T-helper 2 cell treated with Interferon-gamma antibody and Interleukin-4, amounts not matched to agents 100 ng/mL and 5 ng/mL, for 36 hours (primary cell): ENCODE data around the gene ANKIB1. TPM values are rescaled to one million over a fixed set of nuclear protein-coding genes. Genes with fewer than 3 reads are reported as not detected.
"Not testable (repeated sequence)": the region's sequence is repeated elsewhere in the genome, so short reads cannot be mapped to it uniquely, and the experiment has no call there.

Source experiments
- intact Hi-C: fragments of 100-400 bp; cut with micrococcal nuclease; formaldehyde crosslinking; loops from one replicate; pipeline ENCODE4 v1.15.1; 2023
- total RNA-seq: library from RNA; stranded (reverse); gene quantifications from 2 replicates; pipeline ENCODE4 v1.2.3, GENCODE V29; 2022

The ANKIB1 gene, protein sequence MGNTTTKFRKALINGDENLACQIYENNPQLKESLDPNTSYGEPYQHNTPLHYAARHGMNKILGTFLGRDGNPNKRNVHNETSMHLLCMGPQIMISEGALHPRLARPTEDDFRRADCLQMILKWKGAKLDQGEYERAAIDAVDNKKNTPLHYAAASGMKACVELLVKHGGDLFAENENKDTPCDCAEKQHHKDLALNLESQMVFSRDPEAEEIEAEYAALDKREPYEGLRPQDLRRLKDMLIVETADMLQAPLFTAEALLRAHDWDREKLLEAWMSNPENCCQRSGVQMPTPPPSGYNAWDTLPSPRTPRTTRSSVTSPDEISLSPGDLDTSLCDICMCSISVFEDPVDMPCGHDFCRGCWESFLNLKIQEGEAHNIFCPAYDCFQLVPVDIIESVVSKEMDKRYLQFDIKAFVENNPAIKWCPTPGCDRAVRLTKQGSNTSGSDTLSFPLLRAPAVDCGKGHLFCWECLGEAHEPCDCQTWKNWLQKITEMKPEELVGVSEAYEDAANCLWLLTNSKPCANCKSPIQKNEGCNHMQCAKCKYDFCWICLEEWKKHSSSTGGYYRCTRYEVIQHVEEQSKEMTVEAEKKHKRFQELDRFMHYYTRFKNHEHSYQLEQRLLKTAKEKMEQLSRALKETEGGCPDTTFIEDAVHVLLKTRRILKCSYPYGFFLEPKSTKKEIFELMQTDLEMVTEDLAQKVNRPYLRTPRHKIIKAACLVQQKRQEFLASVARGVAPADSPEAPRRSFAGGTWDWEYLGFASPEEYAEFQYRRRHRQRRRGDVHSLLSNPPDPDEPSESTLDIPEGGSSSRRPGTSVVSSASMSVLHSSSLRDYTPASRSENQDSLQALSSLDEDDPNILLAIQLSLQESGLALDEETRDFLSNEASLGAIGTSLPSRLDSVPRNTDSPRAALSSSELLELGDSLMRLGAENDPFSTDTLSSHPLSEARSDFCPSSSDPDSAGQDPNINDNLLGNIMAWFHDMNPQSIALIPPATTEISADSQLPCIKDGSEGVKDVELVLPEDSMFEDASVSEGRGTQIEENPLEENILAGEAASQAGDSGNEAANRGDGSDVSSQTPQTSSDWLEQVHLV
- total RNA-seq: 59.6 and 63.9 TPM in 2 replicates

GRCh38 chr7:92245487-92246359 is at the start of gene ANKIB1, which contains the start of gene KRIT1:
TSS of gene ANKIB1 (plus strand) at chr7:92245974. CDS start at chr7:92294979, 49,005 bp downstream.
TSS of gene KRIT1 (minus strand) at chr7:92245914. CDS start at chr7:92242135, 3,779 bp downstream.
- intact Hi-C loops: loop anchor here (1.0 to 5.0 kb wide), 8 partner anchors 67 to 987 kb away; partner anchors contain the start of genes AKAP9, CYP51A1, GATAD1 and LRRD1

GRCh38 chr7:92200791-92201190 is 45.0 kb upstream of the ANKIB1 start:
- intact Hi-C loops: no loop called here

DNA sequence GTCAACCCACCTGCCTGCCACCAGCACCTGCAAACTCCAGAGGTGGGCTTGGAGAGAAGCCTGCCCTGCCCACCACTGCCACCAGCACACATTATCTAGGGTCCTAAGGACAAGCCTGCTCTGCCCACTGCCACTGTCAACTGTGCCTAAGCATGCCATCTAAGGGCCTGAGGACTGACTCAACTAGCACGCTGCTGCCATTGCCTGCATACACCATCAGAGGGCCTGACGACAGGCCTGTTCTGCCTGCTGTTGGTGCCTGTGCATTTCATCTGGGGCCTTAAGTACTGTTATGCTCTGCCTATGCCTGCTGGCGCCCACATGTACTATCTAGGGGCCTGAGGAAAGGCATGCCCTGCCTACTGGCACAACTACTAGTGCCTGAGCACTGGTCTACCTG is 39.8 kb upstream of the ANKIB1 start:
- intact Hi-C loops: no loop called here

DNA sequence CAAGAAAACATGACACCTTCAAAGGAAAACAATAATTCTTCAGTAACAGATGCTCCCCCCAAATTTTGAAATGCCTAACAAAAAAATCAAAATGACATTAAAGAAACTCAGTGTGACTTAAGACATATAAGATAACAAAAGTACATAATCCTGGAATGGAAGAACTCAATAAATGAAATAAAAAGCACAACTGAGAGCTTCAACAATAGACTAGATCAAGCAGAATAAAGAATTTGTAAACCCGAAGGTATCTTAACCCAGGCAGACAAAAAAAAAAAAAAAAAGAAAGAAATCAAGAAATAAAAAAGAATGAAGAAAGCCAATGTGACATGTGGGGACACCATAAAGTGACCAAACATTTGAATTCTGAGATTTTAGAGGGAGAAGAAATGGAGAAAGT is 39.1 kb upstream of the ANKIB1 start:
- intact Hi-C loops: no loop called here

DNA sequence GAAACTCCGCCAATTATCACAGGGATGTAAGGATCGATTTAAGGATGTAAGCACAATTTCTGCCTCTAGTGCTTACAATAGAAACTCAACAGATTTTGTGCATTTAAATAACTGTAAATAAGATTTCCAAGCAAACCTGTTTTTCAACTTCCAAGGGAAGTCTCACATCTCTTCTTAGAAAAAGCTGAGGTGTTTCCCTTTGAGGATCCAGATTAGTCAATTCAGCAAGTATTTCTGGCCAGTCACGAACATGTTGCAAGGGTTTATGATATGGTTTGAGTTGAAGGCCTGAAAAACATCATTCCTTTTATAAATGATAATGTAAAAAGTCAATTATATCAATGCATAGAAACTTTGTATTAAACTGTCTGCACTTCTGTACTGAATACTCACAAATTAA is 24.0 kb upstream of the ANKIB1 start:
- intact Hi-C loops: no loop called here

DNA sequence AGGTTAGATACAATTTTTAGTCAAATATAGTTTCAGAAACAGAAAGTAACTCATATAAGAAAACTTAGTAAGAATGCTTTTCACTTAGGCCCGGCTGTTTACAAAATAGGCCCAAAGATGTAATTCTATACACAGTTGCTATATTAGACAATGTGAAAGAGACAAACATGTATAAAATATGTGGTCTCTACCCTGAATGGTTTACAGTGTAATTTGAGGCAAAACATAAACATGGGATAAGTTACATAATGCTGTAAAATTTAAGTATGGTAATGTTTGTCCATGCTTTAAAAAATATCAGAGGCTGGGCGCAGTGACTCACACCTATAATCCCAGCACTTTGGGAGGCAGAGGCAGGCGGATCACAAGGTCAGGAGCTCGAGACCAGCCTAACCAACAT is 18.8 kb upstream of the ANKIB1 start:
- intact Hi-C loops: no loop called here

DNA sequence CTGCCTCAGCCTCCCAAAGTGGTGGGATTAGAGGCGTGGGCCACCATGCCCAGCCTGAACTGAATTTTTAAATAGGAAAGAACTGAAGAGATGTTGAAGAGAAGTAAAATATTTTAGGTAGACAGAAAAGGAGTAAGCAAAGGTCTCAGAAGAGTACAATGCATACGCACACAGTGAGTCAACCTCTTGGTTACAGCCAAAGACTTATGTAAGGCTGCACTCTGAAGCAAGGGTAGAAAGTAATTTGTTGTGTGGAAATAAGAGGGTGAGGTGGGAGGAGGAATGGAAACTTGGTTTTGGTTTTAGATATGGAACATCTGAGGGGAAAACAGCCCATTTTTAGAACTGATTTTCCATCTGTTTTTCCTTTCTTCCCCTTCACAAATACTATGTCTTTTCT is 17.7 kb upstream of the ANKIB1 start:
- intact Hi-C loops: no loop called here

DNA sequence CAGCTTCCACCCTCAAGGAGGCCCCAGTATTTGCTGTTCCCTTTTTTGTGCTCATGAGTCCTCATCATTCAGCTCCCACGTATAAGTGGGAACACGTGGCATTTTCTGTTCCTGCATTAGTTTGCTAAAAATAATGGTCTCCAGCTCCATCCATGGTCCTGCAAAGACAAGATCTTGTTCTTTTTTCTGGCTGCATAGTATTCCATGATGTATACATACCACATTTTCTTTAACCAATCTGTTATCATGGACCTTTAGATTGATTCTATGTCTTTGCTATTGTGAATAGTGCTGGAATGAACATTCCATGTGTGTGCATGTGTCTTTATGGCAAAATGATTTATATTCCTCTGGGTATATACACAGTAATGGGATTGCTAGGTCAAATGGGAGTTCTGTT is 17.0 kb upstream of the ANKIB1 start:
- intact Hi-C loops: no loop called here

GRCh38 chr7:92230547-92230946 is 15.2 kb upstream of the ANKIB1 start:
- intact Hi-C loops: no loop called here

- intact Hi-C loops: no loop called here
These were observed 2.8 kb upstream of the ANKIB1 start for GRCh38 chr7:92242972-92243371.

GRCh38 chr7:92244808-92245486 is 827 bp upstream of the ANKIB1 start:
- intact Hi-C loops: loop anchor here (1.0 to 5.0 kb wide), 5 partner anchors 111 to 987 kb away; partner anchors contain the start of genes AKAP9, CYP51A1, GATAD1 and VPS50

DNA sequence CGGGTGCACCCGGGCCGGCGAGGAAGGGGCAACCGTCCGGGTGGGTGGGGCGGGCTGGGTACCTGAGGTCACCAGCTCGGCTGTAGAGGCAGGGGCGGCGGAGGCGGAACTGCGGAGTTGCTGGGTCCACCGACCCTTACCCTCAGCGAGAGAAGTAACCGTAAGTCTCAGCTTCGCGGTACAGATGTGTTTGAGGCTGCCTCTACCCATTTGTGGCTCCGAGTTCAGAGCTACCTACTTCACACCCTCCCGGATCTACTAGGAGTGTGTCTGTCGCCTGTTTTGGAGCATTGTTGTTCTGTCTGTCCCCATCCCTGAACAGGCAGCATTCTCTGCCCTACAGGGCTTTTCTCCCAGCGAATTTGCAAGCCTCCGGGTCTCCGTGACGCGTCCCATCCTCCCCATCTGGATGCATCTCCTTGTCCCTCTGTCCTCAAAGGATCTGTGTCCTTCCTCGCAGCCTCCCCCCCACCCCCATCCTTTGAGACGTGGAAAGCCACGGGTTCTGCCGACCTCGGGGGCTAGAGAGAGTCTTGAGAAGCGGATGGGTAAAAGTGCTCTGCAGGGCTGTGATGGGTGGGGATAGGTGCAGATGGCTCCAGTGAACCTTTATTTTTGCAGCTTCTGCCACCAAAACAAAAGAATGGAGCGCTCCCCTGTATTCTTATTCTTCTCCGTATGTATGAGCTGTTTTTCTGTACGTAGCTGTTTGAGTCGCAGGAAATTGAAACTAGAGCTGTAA is 757 bp downstream of the ANKIB1 start:
- intact Hi-C loops: loop anchor here (1.0 to 5.0 kb wide), 6 partner anchors 48 to 986 kb away; partner anchors contain the start of genes LRRD1, MTERF1, PEX1 and RBM48

GRCh38 chr7:92250603-92251002 is 4.8 kb downstream of the ANKIB1 start:
- intact Hi-C loops: no loop called here

GRCh38 chr7:92251181-92251580 is 5.4 kb downstream of the ANKIB1 start:
- intact Hi-C loops: no loop called here

DNA sequence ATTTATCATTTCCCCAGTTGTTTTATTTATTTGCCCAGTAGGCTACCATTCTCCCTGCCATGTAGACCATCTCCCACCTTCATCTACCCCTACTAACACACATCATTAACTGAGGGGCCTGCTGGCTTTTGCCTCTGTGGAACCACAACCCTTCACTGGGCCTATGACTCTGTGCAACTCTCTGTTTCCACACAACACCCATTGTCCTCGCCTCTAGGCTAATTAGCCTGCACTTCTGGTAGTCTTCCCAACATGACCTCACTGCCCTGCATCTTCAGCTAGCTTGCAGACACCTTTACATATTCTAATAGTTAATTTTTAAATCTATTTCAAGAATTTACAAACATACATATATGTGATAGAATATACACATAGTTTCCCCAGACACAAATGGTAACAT is 7.5 kb downstream of the ANKIB1 start:
- intact Hi-C loops: no loop called here

DNA sequence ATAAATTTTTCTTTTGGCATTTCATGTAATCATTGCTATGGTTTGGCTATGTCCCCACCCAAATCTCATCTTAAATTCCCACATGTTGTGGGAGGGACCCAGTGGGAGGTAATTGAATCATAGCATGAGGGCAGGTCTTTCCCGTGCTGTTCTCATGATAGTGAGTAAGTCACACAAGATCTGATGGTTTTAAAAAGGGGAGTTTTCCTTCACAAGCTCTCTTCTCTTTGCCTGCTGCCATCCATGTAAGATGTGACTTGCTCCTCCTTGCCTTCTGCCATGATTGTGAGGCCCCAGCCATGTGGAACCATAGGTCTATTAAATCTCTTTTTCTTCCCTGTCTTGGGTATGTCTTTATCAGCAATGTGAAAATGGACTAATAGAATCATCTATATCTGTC is 9.0 kb downstream of the ANKIB1 start:
- intact Hi-C loops: not testable (repeated sequence)

GRCh38 chr7:92255308-92255707 is 9.5 kb downstream of the ANKIB1 start:
- intact Hi-C loops: no loop called here

DNA sequence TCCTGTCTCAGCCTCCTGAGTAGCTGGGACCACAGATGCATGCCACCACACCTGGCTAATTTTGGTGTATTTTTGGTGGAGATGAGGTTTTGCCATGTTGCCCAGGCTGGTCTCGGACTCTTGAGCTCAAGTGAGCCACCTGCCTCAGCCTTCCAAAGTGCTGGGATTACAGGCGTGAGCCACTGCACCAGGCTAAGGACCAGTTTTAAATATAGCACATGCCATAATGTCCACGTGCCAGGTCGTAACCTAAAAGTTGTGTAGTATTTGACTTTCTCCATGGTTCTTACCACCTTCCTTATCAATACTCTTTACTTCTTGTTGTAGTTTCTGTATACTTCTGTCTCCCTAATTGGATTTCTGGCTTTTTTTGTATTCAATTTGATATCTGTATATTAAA is 13.3 kb downstream of the ANKIB1 start:
- intact Hi-C loops: no loop called here

- intact Hi-C loops: no loop called here
These were observed 14.0 kb downstream of the ANKIB1 start for GRCh38 chr7:92259610-92260247.
